Caco-2 (cell line): ENCODE measurements around the gene THNSL1. TPM values are rescaled to one million over a fixed set of nuclear protein-coding genes. Genes with fewer than 3 reads are reported as not detected.

Experiments
- BruUV-seq: library from RNA; stranded (reverse); fragments of 400-500 nt; replicated peaks from 2 replicates; lab custom pipeline; 2021; lab: Mats Ljungman, UMichigan
- CTCF ChIA-PET: fragments of 300-600 bp; sonication (Branson Sonifier 250); formaldehyde crosslinking; loops from one replicate; lab custom pipeline; 2022; ENCODE audit warnings: antibody characterized with exemption; lab: Charles Lee
- POLR2A ChIA-PET: fragments of 300-600 bp; sonication (Branson Sonifier 250); formaldehyde crosslinking; loops from one replicate; lab custom pipeline; 2022; ENCODE audit warnings: antibody characterized with exemption; lab: Charles Lee
- DNase-seq, 2 experiments: peaks; one replicate each; pipeline versions ENCODE4 v3.0.0 to v3.0.0-alpha.2; 2020 to 2022
- H3K27me3 ChIP-seq: replicated peaks from 2 replicates; pipeline ENCODE4 v1.6.0; 2011; ENCODE audit warnings: low read length; ENCODE audit not compliant: control insufficient read depth, insufficient read depth
- H3K36me3 ChIP-seq: 2 replicates; pipeline ENCODE4 v1.5.1; 2011; ENCODE audit warnings: low read length; ENCODE audit not compliant: control insufficient read depth, insufficient read depth
- H3K4me1 ChIP-seq: fragments of 250-450 bp; sonication (Bioruptor Pico); 2 replicates; pipeline ENCODE4 v1.5.1; 2020; ENCODE audit warnings: mild to moderate bottlenecking
- H3K4me3 ChIP-seq: 2 replicates; pipeline ENCODE4 v1.5.1; 2011; ENCODE audit warnings: low read depth, mild to moderate bottlenecking, control low read depth, low read length
- H3K9me3 ChIP-seq: fragments of 250-450 bp; sonication (Bioruptor Pico); 2 replicates; pipeline ENCODE4 v1.5.1; 2020; ENCODE audit warnings: mild to moderate bottlenecking, moderate library complexity
- H3K27ac Mint-ChIP-seq: one replicate; pipeline ENCODE4 v1.8.0; 2022; ENCODE audit warnings: mixed read lengths; ENCODE audit not compliant: unreplicated experiment
- H3K27me3 Mint-ChIP-seq: one replicate; pipeline ENCODE4 v1.8.0; 2022; ENCODE audit warnings: mixed read lengths; ENCODE audit not compliant: insufficient read depth, unreplicated experiment
- H3K36me3 Mint-ChIP-seq: one replicate; pipeline ENCODE4 v1.8.0; 2022; ENCODE audit warnings: mild to moderate bottlenecking, mixed read lengths; ENCODE audit not compliant: insufficient read depth, unreplicated experiment
- H3K4me1 Mint-ChIP-seq: one replicate; pipeline ENCODE4 v1.8.0; 2022; ENCODE audit warnings: low read depth, mixed read lengths; ENCODE audit not compliant: unreplicated experiment
- H3K4me3 Mint-ChIP-seq: one replicate; pipeline ENCODE4 v1.8.0; 2022; ENCODE audit warnings: mild to moderate bottlenecking, moderate library complexity, mixed read lengths; ENCODE audit not compliant: unreplicated experiment
- H3K9me3 Mint-ChIP-seq: one replicate; pipeline ENCODE4 v1.8.0; 2022; ENCODE audit warnings: mixed read lengths; ENCODE audit not compliant: unreplicated experiment
- intact Hi-C: fragments of 100-400 bp; cut with micrococcal nuclease; formaldehyde crosslinking; loops from one replicate; pipeline ENCODE4 v1.10.0; 2022; ENCODE audit not compliant: unreplicated experiment
- total RNA-seq: library from RNA; stranded (reverse); gene quantifications from 2 replicates; pipeline ENCODE4 v1.2.3, GENCODE V29; 2022
- TF ChIP-seq, protein P1 (sequence below), 2 experiments: fragments of 200-600 bp in 1 of 2; IDR thresholded peaks; 1 replicate in 1 of 2; 2 replicates in 1 of 2; pipeline versions ENCODE4 v1.5.1 to v1.8.0; 2011 to 2022; ENCODE audit warnings: antibody characterized with exemption in 1 of 2, control low read depth in 1 of 2, inconsistent platforms in 1 of 2, low read depth in 1 of 2, low read length in 1 of 2, mild to moderate bottlenecking in 1 of 2, moderate library complexity in 1 of 2; ENCODE audit not compliant: insufficient read depth in 1 of 2, severe bottlenecking in 1 of 2, unreplicated experiment in 1 of 2

THNSL1 gene
- total RNA-seq, 1 experiment from 2014 or later, result 6.3 TPM

DNA sequence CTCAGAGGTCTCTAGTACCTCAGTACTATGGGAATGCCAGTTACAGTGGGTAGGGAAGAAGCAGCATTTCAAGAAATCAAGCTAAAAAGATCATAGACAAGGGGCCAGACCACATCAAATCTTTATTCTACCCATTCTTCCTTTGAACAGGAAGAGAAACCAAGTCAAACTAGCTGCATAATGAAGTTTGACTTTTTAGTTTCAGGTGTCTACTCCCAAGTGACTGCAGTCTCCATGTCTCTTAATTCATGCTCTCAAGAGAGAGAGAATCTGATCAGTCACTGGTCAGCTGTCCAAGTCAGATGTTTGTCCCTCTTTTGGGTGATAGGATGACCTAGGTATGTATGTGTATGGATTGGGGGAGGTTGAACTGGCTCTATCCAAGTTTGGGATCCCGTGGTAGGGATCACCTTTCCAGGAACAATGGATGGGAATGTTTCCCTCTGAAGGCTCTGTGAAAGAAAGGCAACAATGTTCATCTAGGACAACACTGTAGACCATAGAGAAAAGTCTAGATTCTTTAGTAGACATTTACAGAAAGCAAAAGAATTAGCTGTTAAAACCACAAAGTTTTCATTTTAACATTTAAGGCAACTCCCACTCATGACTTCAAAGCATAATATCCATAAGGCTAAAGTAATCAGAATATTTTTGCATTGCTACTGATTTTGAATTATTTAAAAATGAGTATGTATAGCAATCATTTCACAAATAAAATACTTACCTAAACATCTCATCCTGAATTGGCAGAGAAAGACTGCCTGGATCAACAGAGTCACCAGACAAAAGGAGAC is 33.9 kb upstream of the THNSL1 start:
- Histone ChIP-seq H3K4me1 (peaks cover 6% of the 10 kb centered on the region; the same call in 1 of the 2 replicates), H3K9me3 (no peaks in the 10 kb centered on the region), H3K4me3 (no peak overlapping the region), H3K36me3 (no peaks in the 10 kb centered on the region), H3K27me3 (no peaks in the 10 kb centered on the region)
- POLR2A ChIA-PET, result no interaction called here
- Mint-ChIP-seq H3K4me1 (no peaks in the 10 kb centered on the region), H3K27me3 (no peaks in the 10 kb centered on the region), H3K27ac (no peak overlapping the region), H3K36me3 (no peaks in the 10 kb centered on the region), H3K4me3 (no peak overlapping the region), H3K9me3 (no peaks in the 10 kb centered on the region)
- no peak for DNase-seq
- BruUV-seq, result no TSS peak
- TF ChIP-seq, protein P1, sequence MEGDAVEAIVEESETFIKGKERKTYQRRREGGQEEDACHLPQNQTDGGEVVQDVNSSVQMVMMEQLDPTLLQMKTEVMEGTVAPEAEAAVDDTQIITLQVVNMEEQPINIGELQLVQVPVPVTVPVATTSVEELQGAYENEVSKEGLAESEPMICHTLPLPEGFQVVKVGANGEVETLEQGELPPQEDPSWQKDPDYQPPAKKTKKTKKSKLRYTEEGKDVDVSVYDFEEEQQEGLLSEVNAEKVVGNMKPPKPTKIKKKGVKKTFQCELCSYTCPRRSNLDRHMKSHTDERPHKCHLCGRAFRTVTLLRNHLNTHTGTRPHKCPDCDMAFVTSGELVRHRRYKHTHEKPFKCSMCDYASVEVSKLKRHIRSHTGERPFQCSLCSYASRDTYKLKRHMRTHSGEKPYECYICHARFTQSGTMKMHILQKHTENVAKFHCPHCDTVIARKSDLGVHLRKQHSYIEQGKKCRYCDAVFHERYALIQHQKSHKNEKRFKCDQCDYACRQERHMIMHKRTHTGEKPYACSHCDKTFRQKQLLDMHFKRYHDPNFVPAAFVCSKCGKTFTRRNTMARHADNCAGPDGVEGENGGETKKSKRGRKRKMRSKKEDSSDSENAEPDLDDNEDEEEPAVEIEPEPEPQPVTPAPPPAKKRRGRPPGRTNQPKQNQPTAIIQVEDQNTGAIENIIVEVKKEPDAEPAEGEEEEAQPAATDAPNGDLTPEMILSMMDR (IDR thresholded peaks at IDR 0.05; ENCODE audit: insufficient read depth in 1 of 2, low read depth in 1 of 2, low read length in 1 of 2, severe bottlenecking in 1 of 2, unreplicated experiment in 1 of 2), result no peak
- intact Hi-C loops, result no loop called here
- CTCF ChIA-PET, result no interaction called here

DNA sequence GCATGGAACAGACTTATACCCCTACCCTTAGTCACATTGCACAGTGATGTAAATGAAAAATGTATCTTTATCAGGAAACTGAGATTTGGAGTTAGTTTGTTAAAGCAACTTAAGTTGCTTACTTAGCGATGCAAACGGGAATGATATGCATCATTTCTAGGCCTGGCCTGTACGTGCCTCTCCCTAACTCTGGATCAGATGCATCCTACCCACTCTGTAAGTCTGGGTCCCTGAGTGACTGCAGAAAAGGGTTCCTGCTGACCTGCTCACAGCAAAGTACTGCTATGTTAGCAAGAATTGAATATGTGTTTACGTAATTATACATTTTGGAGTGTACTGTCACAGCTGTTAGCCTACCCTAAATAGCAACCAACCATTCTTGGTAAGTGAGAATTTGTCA is 33.3 kb upstream of the THNSL1 start:
- intact Hi-C loops, result no loop called here
- TF ChIP-seq, protein P1 (IDR thresholded peaks at IDR 0.05; ENCODE audit: insufficient read depth in 1 of 2, low read depth in 1 of 2, low read length in 1 of 2, severe bottlenecking in 1 of 2, unreplicated experiment in 1 of 2), result no peak

DNA sequence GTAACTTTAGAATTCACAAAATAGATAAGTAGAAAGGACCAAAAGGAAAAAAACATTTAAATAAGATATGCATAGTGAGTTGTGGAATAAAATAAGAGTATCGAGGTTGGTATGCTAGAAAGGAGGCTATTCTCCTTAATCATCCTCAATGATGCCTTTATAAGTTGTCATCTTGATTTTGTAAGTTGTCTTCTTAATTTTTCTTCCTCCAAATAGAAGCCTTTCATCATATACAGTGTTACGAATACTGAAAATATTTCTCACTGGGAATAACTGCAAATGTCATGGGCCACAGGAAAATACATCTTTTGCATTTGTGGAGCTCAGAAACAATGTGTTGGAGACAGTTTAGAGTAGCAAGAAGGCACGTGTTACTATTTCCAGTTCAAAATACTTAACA is 32.5 kb upstream of the THNSL1 start:
- Histone ChIP-seq H3K4me1 (peaks cover 6% of the 10 kb centered on the region; the same call in 1 of the 2 replicates), H3K36me3 (no peaks in the 10 kb centered on the region), H3K4me3 (no peak overlapping the region), H3K27me3 (no peaks in the 10 kb centered on the region), H3K9me3 (no peaks in the 10 kb centered on the region)
- Mint-ChIP-seq H3K9me3 (no peaks in the 10 kb centered on the region), H3K4me1 (no peaks in the 10 kb centered on the region), H3K36me3 (no peaks in the 10 kb centered on the region), H3K4me3 (no peak overlapping the region), H3K27ac (no peak overlapping the region), H3K27me3 (no peaks in the 10 kb centered on the region)
- ChIA-PET CTCF (no interaction called here), POLR2A (no interaction called here)
- BruUV-seq, result no TSS peak
- TF ChIP-seq, protein P1 (IDR thresholded peaks at IDR 0.05; ENCODE audit: insufficient read depth in 1 of 2, low read depth in 1 of 2, low read length in 1 of 2, severe bottlenecking in 1 of 2, unreplicated experiment in 1 of 2), result no peak
- no peak for DNase-seq
- intact Hi-C loops, result no loop called here

More for the DNA sequence above, 33.3 kb upstream of the THNSL1 start:
- Mint-ChIP-seq H3K9me3 (no peaks in the 10 kb centered on the region), H3K4me3 (no peak overlapping the region), H3K27ac (no peak overlapping the region), H3K4me1 (no peaks in the 10 kb centered on the region), H3K36me3 (no peaks in the 10 kb centered on the region), H3K27me3 (no peaks in the 10 kb centered on the region)
- no peaks in the 10 kb centered on the region for H3K9me3 ChIP-seq
- ChIA-PET POLR2A (no interaction called here), CTCF (no interaction called here)
- no peak overlapping the region for H3K4me3 ChIP-seq
- H3K4me1 ChIP-seq, result peaks cover 6% of the 10 kb centered on the region; the same call in 1 of the 2 replicates
- H3K36me3 ChIP-seq, result no peaks in the 10 kb centered on the region
- DNase-seq, result no peak
- H3K27me3 ChIP-seq, result no peaks in the 10 kb centered on the region
- BruUV-seq, result no TSS peak
